GM12878 (cell line): ENCODE results near the gene MN1. TPM values are rescaled to one million over a fixed set of nuclear protein-coding genes. Genes with fewer than 3 reads are reported as not detected.

Source experiments
- ATAC-seq: fragments of 200-7000 bp; cut with Tn5 transposase; 3 replicates; pipeline ENCODE4 v1.9.1; 2020; ENCODE audit warnings: mild to moderate bottlenecking, moderate library complexity
- BruUV-seq: library from RNA; stranded (reverse); fragments of 400-500 nt; replicated peaks from 2 replicates; lab custom pipeline; 2021; lab: Mats Ljungman, UMichigan
- CTCF ChIA-PET: fragments of 300-600 bp; sonication (Branson Sonifier 250); formaldehyde crosslinking; extraction: SDS; loops from one replicate; lab custom pipeline; 2021; ENCODE audit warnings: inconsistent platforms; lab: Yijun Ruan, JAX
- POLR2A ChIA-PET: fragments of 350-600 bp; formaldehyde crosslinking; extraction: SDS; loops from one replicate; lab custom pipeline; 2021; ENCODE audit warnings: inconsistent platforms; lab: Charles Lee
- RAD21 ChIA-PET: fragments of 300-600 bp; sonication (Branson Sonifier 250); formaldehyde crosslinking; loops from one replicate; lab custom pipeline; 2023; ENCODE audit warnings: antibody characterized with exemption; ENCODE audit not compliant: unreplicated experiment; lab: Charles Lee
- SMC1A ChIA-PET: fragments of 300-600 bp; sonication (Branson Sonifier 250); formaldehyde crosslinking; loops from one replicate; lab custom pipeline; 2023; ENCODE audit not compliant: unreplicated experiment, uncharacterized antibody; lab: Charles Lee
- DNase-seq: peaks from one replicate; pipeline ENCODE4 v3.0.0-alpha.2; 2011; ENCODE audit warnings: low read depth, low spot score
- FAIRE-seq: peaks from 3 replicates; lab custom pipeline; 2011; peaks lifted over from hg19 to GRCh38; lab: Jason Lieb, UNC
- H2AFZ ChIP-seq: 2 replicates; pipeline ENCODE4 v1.6.0; 2011; ENCODE audit warnings: low read depth, low read length, control low read depth; ENCODE audit not compliant: control insufficient read depth
- H3K27ac ChIP-seq: 2 replicates; pipeline ENCODE4 v1.5.1; 2011; ENCODE audit warnings: control low read depth; ENCODE audit not compliant: control insufficient read depth, insufficient read depth
- H3K27me3 ChIP-seq, 2 experiments: replicated peaks in 1 of 2; 2 replicates each; pipeline versions ENCODE4 v1.6.0 to v1.6.1; 2011; ENCODE audit warnings: low read length in 1 of 2; ENCODE audit not compliant: control insufficient read depth in 2 of 2, insufficient read depth in 2 of 2
- H3K36me3 ChIP-seq, 2 experiments: 2 replicates each; pipeline ENCODE4 v1.5.1; 2011; ENCODE audit warnings: low read length in 1 of 2; ENCODE audit not compliant: control insufficient read depth in 2 of 2, insufficient read depth in 2 of 2
- H3K4me1 ChIP-seq: 2 replicates; pipeline ENCODE4 v1.6.1; 2011; ENCODE audit warnings: mild to moderate bottlenecking, low read length, moderate library complexity, mixed read lengths; ENCODE audit not compliant: control insufficient read depth, insufficient read depth
- H3K4me2 ChIP-seq: 2 replicates; pipeline ENCODE4 v1.6.0; 2011; ENCODE audit warnings: control low read depth; ENCODE audit not compliant: control insufficient read depth, insufficient read depth
- H3K4me3 ChIP-seq: fragments of 200-600 bp; sonication (generic); 2 replicates; pipeline ENCODE4 v1.5.1; 2016
- H3K79me2 ChIP-seq: 2 replicates; pipeline ENCODE4 v1.6.0; 2011; ENCODE audit warnings: low read length; ENCODE audit not compliant: control insufficient read depth, insufficient read depth
- H3K9ac ChIP-seq: 2 replicates; pipeline ENCODE4 v1.8.0; 2011; ENCODE audit warnings: low read length, control low read depth, mixed read lengths; ENCODE audit not compliant: control insufficient read depth, insufficient read depth
- H3K9me3 ChIP-seq: replicated peaks from 3 replicates; pipeline ENCODE4 v1.5.1; 2011; ENCODE audit warnings: mild to moderate bottlenecking, low read length; ENCODE audit not compliant: control insufficient read depth, insufficient read depth
- H4K20me1 ChIP-seq: 2 replicates; pipeline ENCODE4 v1.6.0; 2011; ENCODE audit not compliant: control insufficient read depth, insufficient read depth
- EED ChIP-seq: sonication (generic); IDR thresholded peaks from 2 replicates; pipeline ENCODE4 v1.6.1; 2016; ENCODE audit warnings: antibody characterized with exemption, low read depth
- FOXK2 ChIP-seq: fragments of 450-650 bp; IDR thresholded peaks from 2 replicates; pipeline ENCODE4 v1.6.1; 2017; ENCODE audit warnings: mild to moderate bottlenecking, moderate library complexity
- GABPA ChIP-seq: IDR thresholded peaks from 2 replicates; pipeline ENCODE4 v1.6.1; 2014; ENCODE audit warnings: antibody characterized with exemption, low read depth, mild to moderate bottlenecking, inconsistent platforms
- HDGF ChIP-seq: fragments of 450-650 bp; IDR thresholded peaks from 2 replicates; pipeline ENCODE4 v1.6.1; 2016; ENCODE audit warnings: antibody characterized with exemption
- IKZF2 ChIP-seq, 2 experiments: fragments of 450-650 bp; IDR thresholded peaks; 2 replicates each; pipeline ENCODE4 v1.6.1; 2017; ENCODE audit warnings: mild to moderate bottlenecking in 2 of 2, moderate library complexity in 2 of 2
- NFXL1 ChIP-seq: fragments of 450-650 bp; IDR thresholded peaks from 2 replicates; pipeline ENCODE4 v1.6.1; 2017; ENCODE audit warnings: antibody characterized with exemption, mild to moderate bottlenecking, borderline replicate concordance
- NR2C1 ChIP-seq: fragments of 450-650 bp; IDR thresholded peaks from 2 replicates; pipeline ENCODE4 v1.6.1; 2017; ENCODE audit warnings: antibody characterized with exemption, mild to moderate bottlenecking, moderate library complexity
- RB1 ChIP-seq: fragments of 450-650 bp; formaldehyde crosslinking; IDR thresholded peaks from 2 replicates; pipeline ENCODE4 v1.6.1; 2017; ENCODE audit warnings: mild to moderate bottlenecking, borderline replicate concordance
- RCOR1 ChIP-seq: conservative IDR thresholded peaks from 2 replicates; pipeline ENCODE4 v1.6.1; 2012; ENCODE audit warnings: low read depth, low read length, improper control_type of control experiment
- SMAD1 ChIP-seq: fragments of 450-650 bp; IDR thresholded peaks from 2 replicates; pipeline ENCODE4 v1.6.1; 2018; ENCODE audit warnings: mild to moderate bottlenecking, low read depth; ENCODE audit not compliant: partially characterized antibody
- SMC3 ChIP-seq: IDR thresholded peaks from 2 replicates; pipeline ENCODE4 v1.6.1; 2011; ENCODE audit warnings: low read length, improper control_type of control experiment, borderline replicate concordance
- ZNF207 ChIP-seq: fragments of 450-650 bp; IDR thresholded peaks from 2 replicates; pipeline ENCODE4 v1.6.1; 2014; ENCODE audit warnings: antibody characterized with exemption, mild to moderate bottlenecking, borderline replicate concordance
- ZNF24 ChIP-seq: fragments of 450-650 bp; IDR thresholded peaks from 2 replicates; pipeline ENCODE4 v1.6.1; 2017; ENCODE audit warnings: antibody characterized with exemption, mild to moderate bottlenecking
- WGBS: methylation state at CpG from one replicate; pipeline ENCODE4 v1.1.6; 2016; ENCODE audit warnings: low lambda C conversion rate; ENCODE audit not compliant: insufficient replicate concordance, insufficient coverage; ENCODE audit errors: missing lambda C conversion rate; 5-methylcytosine and 5-hydroxymethylcytosine counted together
- in situ Hi-C: fragments of 300-500 bp; cut with MboI; formaldehyde crosslinking; loops from 9 replicates; pipeline ENCODE4 v1.14.3; 2018; ENCODE audit warnings: mixed read lengths
- intact Hi-C: fragments of 100-400 bp; cut with micrococcal nuclease; formaldehyde crosslinking; loops from one replicate; pipeline ENCODE4 v1.14.2; 2022; ENCODE audit not compliant: unreplicated experiment
- polyA plus RNA-seq, 11 experiments: library from polyadenylated mRNA; depleted of rRNA in 4 of 11; unstranded in 6 of 11; stranded (reverse) in 5 of 11; fragments of >200 nt; fragmentation: Nextera tagmentation in 4 of 11; fragmentation: Illumina TruSeq in 1 of 11; extraction: Ambion mirVana in 4 of 11; extraction: Trizol in 1 of 11; gene quantifications; 1 replicate in 1 of 11; 2 replicates in 10 of 11; pipeline versions ENCODE4 v1.2.1 to v1.2.3, GENCODE V29; 2011 to 2016; ENCODE audit warnings: inconsistent platforms in 2 of 11, missing spikeins in 2 of 11, low read depth in 1 of 11
- total RNA-seq, 4 experiments: library from RNA; depleted of rRNA in 3 of 4; stranded (reverse); fragments of >200 nt in 3 of 4; fragmentation: Illumina TruSeq in 1 of 4; extraction: Trizol in 1 of 4; gene quantifications; 2 replicates each; pipeline versions ENCODE4 v1.2.1 to v1.2.3, GENCODE V29; 2013 to 2021
- TF ChIP-seq, protein P1 (sequence below): fragments of 450-650 bp; IDR thresholded peaks from 2 replicates; pipeline ENCODE4 v1.6.1; 2014; ENCODE audit warnings: mild to moderate bottlenecking
- TF ChIP-seq, protein P2 (sequence below): IDR thresholded peaks from 2 replicates; pipeline ENCODE4 v1.6.1; 2011; ENCODE audit warnings: borderline replicate concordance, low read depth, mild to moderate bottlenecking, moderate library complexity, low read length; ENCODE audit not compliant: insufficient read depth, poor library complexity, severe bottlenecking

The MN1 gene
- total and polyA plus RNA-seq, 10 of the 15 experiments (the other 5 are each of a cell fraction or from before 2014, with no cell fraction given) = under 0.01 to 0.24 (median 0.03) TPM; not detected in 3

DNA sequence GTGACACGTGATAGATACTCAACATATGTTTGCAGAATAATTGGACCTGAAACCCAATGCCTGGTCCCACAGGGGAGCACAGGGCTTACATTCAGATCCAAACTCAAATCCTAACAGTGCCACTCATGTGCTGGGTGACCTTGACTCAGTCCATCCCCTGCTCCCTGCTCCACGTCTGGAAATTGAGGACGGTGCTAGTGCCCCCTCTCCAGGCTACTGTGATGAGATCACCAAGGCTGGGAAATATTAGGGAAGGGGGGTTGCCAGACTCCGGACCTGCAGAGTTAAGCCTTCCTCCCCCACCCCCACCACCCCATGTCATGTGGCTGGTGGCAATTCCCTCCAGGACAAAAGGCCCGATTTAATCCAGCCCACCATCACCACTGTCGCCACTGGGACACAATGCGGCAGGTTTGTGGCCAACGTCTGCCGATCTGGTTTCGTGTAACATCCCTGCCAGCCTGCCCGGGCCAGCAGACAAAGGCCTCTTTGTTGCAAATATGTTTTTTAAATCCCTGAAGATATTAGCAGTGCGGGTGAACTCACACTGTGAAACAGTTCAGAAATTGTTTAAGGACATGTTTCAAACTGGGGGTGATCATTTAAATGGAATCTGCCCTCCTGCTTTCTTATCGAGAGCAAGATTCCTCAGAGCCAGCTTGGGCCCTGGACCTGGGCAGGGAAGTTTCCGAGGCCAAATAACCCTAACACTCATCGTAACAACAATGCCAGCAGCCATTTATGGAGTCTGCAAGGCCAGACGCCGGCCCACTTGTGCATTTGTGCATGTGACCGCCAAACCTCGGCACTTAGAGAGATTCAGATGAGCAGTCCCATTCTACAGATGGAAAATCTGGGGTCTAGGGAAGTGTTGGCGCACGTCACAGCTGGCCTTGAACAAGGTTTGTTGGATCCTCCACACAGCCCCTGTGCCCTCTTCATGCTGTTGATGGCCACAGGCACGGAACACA, 19.6 kb upstream of the MN1 start:
- in situ Hi-C loops (no loop called here), intact Hi-C loops (no loop called here)
- no peak for FAIRE-seq
- DNase-seq = no peak
- SMC1A ChIA-PET = no interaction called here
- TF ChIP-seq IKZF2 (IDR thresholded peaks at IDR 0.05) = no peak
- TF ChIP-seq, protein P1, sequence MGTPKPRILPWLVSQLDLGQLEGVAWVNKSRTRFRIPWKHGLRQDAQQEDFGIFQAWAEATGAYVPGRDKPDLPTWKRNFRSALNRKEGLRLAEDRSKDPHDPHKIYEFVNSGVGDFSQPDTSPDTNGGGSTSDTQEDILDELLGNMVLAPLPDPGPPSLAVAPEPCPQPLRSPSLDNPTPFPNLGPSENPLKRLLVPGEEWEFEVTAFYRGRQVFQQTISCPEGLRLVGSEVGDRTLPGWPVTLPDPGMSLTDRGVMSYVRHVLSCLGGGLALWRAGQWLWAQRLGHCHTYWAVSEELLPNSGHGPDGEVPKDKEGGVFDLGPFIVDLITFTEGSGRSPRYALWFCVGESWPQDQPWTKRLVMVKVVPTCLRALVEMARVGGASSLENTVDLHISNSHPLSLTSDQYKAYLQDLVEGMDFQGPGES = no peak
- TF ChIP-seq, protein P2, sequence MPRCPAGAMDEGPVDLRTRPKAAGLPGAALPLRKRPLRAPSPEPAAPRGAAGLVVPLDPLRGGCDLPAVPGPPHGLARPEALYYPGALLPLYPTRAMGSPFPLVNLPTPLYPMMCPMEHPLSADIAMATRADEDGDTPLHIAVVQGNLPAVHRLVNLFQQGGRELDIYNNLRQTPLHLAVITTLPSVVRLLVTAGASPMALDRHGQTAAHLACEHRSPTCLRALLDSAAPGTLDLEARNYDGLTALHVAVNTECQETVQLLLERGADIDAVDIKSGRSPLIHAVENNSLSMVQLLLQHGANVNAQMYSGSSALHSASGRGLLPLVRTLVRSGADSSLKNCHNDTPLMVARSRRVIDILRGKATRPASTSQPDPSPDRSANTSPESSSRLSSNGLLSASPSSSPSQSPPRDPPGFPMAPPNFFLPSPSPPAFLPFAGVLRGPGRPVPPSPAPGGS = no peak
- TF ChIP-seq NR2C1 = no peak
- no peak for TF ChIP-seq FOXK2
- no peak for TF ChIP-seq RB1
- TF ChIP-seq RCOR1 = no peak
- TF ChIP-seq GABPA = no peak
- no peak for TF ChIP-seq HDGF
- no peak for TF ChIP-seq NFXL1
- no peak for TF ChIP-seq ZNF207
- TF ChIP-seq EED = no peak
- TF ChIP-seq SMC3 = no peak
- no peak for TF ChIP-seq ZNF24
- TF ChIP-seq SMAD1 = no peak
- no TSS peak for BruUV-seq
- Histone ChIP-seq H2AFZ (no peak overlapping the region), H3K4me3 (no peak overlapping the region), H4K20me1 (no peaks in the 10 kb centered on the region), H3K79me2 (no peaks in the 10 kb centered on the region), H3K36me3 (no peaks in the 10 kb centered on the region), H3K4me2 (no peak overlapping the region), H3K9me3 (no peaks in the 10 kb centered on the region), H3K27ac (no peak overlapping the region), H3K4me1 (no peaks in the 10 kb centered on the region), H3K9ac (no peak overlapping the region), H3K27me3 (no peaks in the 10 kb centered on the region)
- POLR2A ChIA-PET = no interaction called here
- WGBS = 67% methylated on average over 22 of the region's 22 CpGs
- no peak for ATAC-seq
- RAD21 ChIA-PET = no interaction called here
- CTCF ChIA-PET = no interaction called here
